Measurements from ENCODE around the gene HOXD11. TPM values are rescaled to one million over a fixed set of nuclear protein-coding genes. Genes with fewer than 3 reads are reported as not detected.

HOXD11 gene
- total RNA-seq, 2 experiments from 2014 or later = not detected

- no peak overlapping the region for H3K27ac Mint-ChIP-seq
- peaks cover 10% of the 10 kb centered on the region for H3K9me3 Mint-ChIP-seq
- no peak for DNase-seq
These were observed 30.3 kb upstream of the HOXD11 start for GRCh38 chr2:176076796-176077195.

GRCh38 chr2:176078541-176079284 lies 28.4 kb upstream of the HOXD11 start:
- Mint-ChIP-seq H3K36me3 (peaks cover 9% of the 10 kb centered on the region), H3K27me3 (peaks cover 81% of the 10 kb centered on the region), H3K9me3 (peaks cover 11% of the 10 kb centered on the region), H3K4me1 (peaks cover 7% of the 10 kb centered on the region), H3K4me3 (peak overlapping the region; percentile 53), H3K27ac (peak overlapping the region; percentile 63)
- DNase-seq = no peak
- ATAC-seq (ENCODE audit: low read depth) = no peak
- POLR2A ChIA-PET = no interaction called here

More at GRCh38 chr2:176076796-176077195, 30.3 kb upstream of the HOXD11 start:
- Mint-ChIP-seq H3K4me3 (no peak overlapping the region), H3K36me3 (peaks cover 5% of the 10 kb centered on the region), H3K27me3 (peaks cover 84% of the 10 kb centered on the region), H3K4me1 (peaks cover 7% of the 10 kb centered on the region)
- no peak for ATAC-seq (ENCODE audit: low read depth)
- POLR2A ChIA-PET = no interaction called here

- Mint-ChIP-seq H3K4me1 (peaks cover 7% of the 10 kb centered on the region), H3K36me3 (peaks cover 9% of the 10 kb centered on the region), H3K27ac (peak overlapping the region; percentile 63), H3K27me3 (peaks cover 83% of the 10 kb centered on the region), H3K9me3 (peaks cover 11% of the 10 kb centered on the region), H3K4me3 (peak overlapping the region; percentile 53)
- DNase-seq (no peak), ATAC-seq (ENCODE audit: low read depth) (no peak)
- POLR2A ChIA-PET = no interaction called here
These were observed 27.7 kb upstream of the HOXD11 start for GRCh38 chr2:176079285-176079830.

GRCh38 chr2:176079831-176080539 lies 27.1 kb upstream of the HOXD11 start:
- Mint-ChIP-seq H3K27me3 (peaks cover 83% of the 10 kb centered on the region), H3K36me3 (peaks cover 9% of the 10 kb centered on the region), H3K4me3 (peak overlapping the region; percentile 53), H3K27ac (peak overlapping the region; percentile 63), H3K9me3 (peaks cover 11% of the 10 kb centered on the region), H3K4me1 (peaks cover 7% of the 10 kb centered on the region)
- peak; percentile 57 for DNase-seq
- POLR2A ChIA-PET = no interaction called here
- ATAC-seq (ENCODE audit: low read depth) = peak; percentile 47

GRCh38 chr2:176080540-176081375 lies 26.3 kb upstream of the HOXD11 start:
- H3K4me1 Mint-ChIP-seq = peaks cover 7% of the 10 kb centered on the region
- H3K4me3 Mint-ChIP-seq = no peak overlapping the region
- H3K27me3 Mint-ChIP-seq = peaks cover 83% of the 10 kb centered on the region
- peak overlapping the region; percentile 83 for H3K27ac Mint-ChIP-seq
- peaks cover 11% of the 10 kb centered on the region for H3K9me3 Mint-ChIP-seq
- DNase-seq (no peak), ATAC-seq (ENCODE audit: low read depth) (no peak)
- peaks cover 10% of the 10 kb centered on the region for H3K36me3 Mint-ChIP-seq
- POLR2A ChIA-PET = no interaction called here

- Mint-ChIP-seq H3K27ac (peak overlapping the region; percentile 83), H3K36me3 (peaks cover 10% of the 10 kb centered on the region), H3K4me1 (peaks cover 7% of the 10 kb centered on the region), H3K27me3 (peaks cover 85% of the 10 kb centered on the region), H3K9me3 (peaks cover 10% of the 10 kb centered on the region), H3K4me3 (peak overlapping the region; percentile 16)
- no peak for ATAC-seq (ENCODE audit: low read depth)
- POLR2A ChIA-PET = no interaction called here
- DNase-seq = no peak
These were observed 25.7 kb upstream of the HOXD11 start for GRCh38 chr2:176081376-176081836.

- ATAC-seq (ENCODE audit: low read depth) = no peak
- Mint-ChIP-seq H3K27me3 (peaks cover 85% of the 10 kb centered on the region), H3K36me3 (peaks cover 10% of the 10 kb centered on the region), H3K27ac (peak overlapping the region; percentile 83), H3K4me3 (peak overlapping the region; percentile 16), H3K9me3 (peaks cover 12% of the 10 kb centered on the region), H3K4me1 (peaks cover 7% of the 10 kb centered on the region)
- DNase-seq = peak; percentile 56
- POLR2A ChIA-PET = no interaction called here
These were observed 25.1 kb upstream of the HOXD11 start for GRCh38 chr2:176081837-176082524.

GRCh38 chr2:176082525-176082823 lies 24.6 kb upstream of the HOXD11 start:
- Mint-ChIP-seq H3K9me3 (peaks cover 12% of the 10 kb centered on the region), H3K4me1 (peaks cover 7% of the 10 kb centered on the region), H3K27me3 (peaks cover 85% of the 10 kb centered on the region), H3K36me3 (peaks cover 10% of the 10 kb centered on the region), H3K4me3 (no peak overlapping the region), H3K27ac (peak overlapping the region; percentile 83)
- DNase-seq = no peak
- POLR2A ChIA-PET = no interaction called here
- no peak for ATAC-seq (ENCODE audit: low read depth)

GRCh38 chr2:176082824-176083751 lies 24.0 kb upstream of the HOXD11 start:
- H3K27ac Mint-ChIP-seq = peak overlapping the region; percentile 46
- POLR2A ChIA-PET = no interaction called here

GRCh38 chr2:176083796-176084261 lies 23.3 kb upstream of the HOXD11 start, which contains the start of gene EVX2:
Gene EVX2, minus strand, starts transcription at chr2:176083962. Its CDS starts 186 bp downstream, at chr2:176083776.
- Mint-ChIP-seq H3K36me3 (peaks cover 6% of the 10 kb centered on the region), H3K4me1 (peaks cover 11% of the 10 kb centered on the region), H3K27ac (peak within 1 kb of the TSS; percentile 46), H3K9me3 (peaks cover 7% of the 10 kb centered on the region), H3K27me3 (peaks cover 89% of the 10 kb centered on the region), H3K4me3 (peak within 1 kb of the TSS; percentile 22)
- ATAC-seq (ENCODE audit: low read depth) = no peak
- no peak for DNase-seq
- POLR2A ChIA-PET = no interaction called here

More at GRCh38 chr2:176082824-176083751, 24.0 kb upstream of the HOXD11 start:
- H3K27me3 Mint-ChIP-seq = peaks cover 89% of the 10 kb centered on the region
- H3K36me3 Mint-ChIP-seq = peaks cover 10% of the 10 kb centered on the region
- peaks cover 12% of the 10 kb centered on the region for H3K9me3 Mint-ChIP-seq
- ATAC-seq (ENCODE audit: low read depth) (no peak), DNase-seq (no peak)
- peak overlapping the region; percentile 22 for H3K4me3 Mint-ChIP-seq
- H3K4me1 Mint-ChIP-seq = peaks cover 7% of the 10 kb centered on the region

GRCh38 chr2:176084611-176085119 lies 22.4 kb upstream of the HOXD11 start:
- H3K9me3 Mint-ChIP-seq = peaks cover 3% of the 10 kb centered on the region
- peaks cover 89% of the 10 kb centered on the region for H3K27me3 Mint-ChIP-seq
- peaks cover 6% of the 10 kb centered on the region for H3K4me1 Mint-ChIP-seq
- no peak for DNase-seq
- POLR2A ChIA-PET = no interaction called here
- H3K4me3 Mint-ChIP-seq = no peak overlapping the region
- peak overlapping the region; percentile 34 for H3K27ac Mint-ChIP-seq
- peaks cover 8% of the 10 kb centered on the region for H3K36me3 Mint-ChIP-seq
- no peak for ATAC-seq (ENCODE audit: low read depth)

Data from activated naive CD8-positive, alpha-beta T cell treated with anti-CD3 and anti-CD28 coated beads, Interleukin-2, amount 10 ng/mL, durations not matched to agents 7 days and 5 days (primary cell).